ENCODE measurements around the gene MORN5.

The MORN5 gene

GRCh38 chr9:122248448-122248865 lies 88.7 kb downstream of the MORN5 start:
- Histone ChIP-seq H3K27me3 (no peaks in the 10 kb centered on the region), H3K4me1 (no peaks in the 10 kb centered on the region), H4K20me1 (peaks cover 4 to 50% (median 22%) of the 10 kb centered on the region in 11 experiments; a peak in 17 of 22 replicates), H3K27ac (no peak overlapping the region), H3K4me3 (no peak overlapping the region), H3K4me2 (no peak overlapping the region), H3K36me3 (peaks cover 92 to 100% (median 100%) of the 10 kb centered on the region in 11 experiments), H3K9me3 (replicated peaks in 1 of 11) (no peaks in the 10 kb centered on the region), H3K9ac (no peak overlapping the region)
- TF ChIP-seq Cebpa-rat (IDR thresholded peaks at IDR 0.05): no peak

Data from BLaER1 treated with 17β-estradiol and CSF1 and Interleukin-3, amounts not matched to agents 10 nM and 100 nM (cell line).